GM19239 (cell line): ENCODE results near the gene KCNG2.

Source experiments
- DNase-seq: peaks from one replicate; pipeline ENCODE4 v3.0.0; 2011; ENCODE audit warnings: low spot score; ENCODE audit not compliant: insufficient read length
- FAIRE-seq: peaks from 2 replicates; lab custom pipeline; 2011; peaks lifted over from hg19 to GRCh38; lab: Jason Lieb, UNC

The KCNG2 gene

DNA sequence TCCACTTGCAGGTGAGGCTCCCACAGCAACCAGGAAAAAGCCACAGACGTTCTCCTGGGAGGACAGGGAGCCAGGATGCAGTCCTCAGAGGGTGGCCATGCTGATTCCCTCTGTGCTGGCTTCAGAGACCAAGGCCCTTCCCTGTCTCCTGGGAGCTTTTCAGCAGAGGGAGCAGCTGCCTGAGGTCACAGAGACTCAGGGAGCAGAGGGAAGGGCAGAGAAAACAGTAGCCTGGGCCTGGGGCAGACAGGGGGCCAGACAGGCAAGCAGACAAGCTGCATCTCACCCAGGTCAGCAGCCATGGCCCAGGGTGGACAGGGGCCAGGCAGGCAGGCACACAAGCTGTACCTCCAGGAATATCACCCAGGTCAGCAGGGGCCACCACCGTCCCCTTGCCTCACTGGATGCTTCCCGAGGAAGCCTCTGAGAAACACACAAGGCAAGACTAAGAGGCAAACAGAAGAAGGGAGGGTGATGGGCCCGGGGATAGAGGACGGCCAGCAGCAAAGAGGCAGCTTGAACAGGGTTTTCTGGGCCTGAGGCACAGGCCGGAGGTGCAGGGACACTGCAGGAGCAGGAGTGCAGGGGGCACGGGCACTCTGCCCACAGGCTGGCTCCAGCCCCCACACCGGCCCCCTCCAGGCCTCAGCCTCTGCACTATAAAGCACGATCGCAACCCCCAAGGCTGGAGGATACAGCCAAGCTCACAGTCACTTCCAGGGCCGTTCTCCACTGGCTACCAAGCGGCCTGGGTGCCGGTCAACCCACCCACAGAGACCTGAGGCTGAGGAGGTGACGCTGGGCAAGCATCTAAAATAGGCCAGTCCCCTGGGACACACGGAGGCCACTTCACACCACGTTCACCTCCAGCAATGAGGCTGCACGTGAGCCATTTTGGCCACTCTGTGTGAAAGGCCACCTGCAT, 147.6 kb downstream of the KCNG2 start:
- DNase-seq (no peak), FAIRE-seq (no peak)

DNA sequence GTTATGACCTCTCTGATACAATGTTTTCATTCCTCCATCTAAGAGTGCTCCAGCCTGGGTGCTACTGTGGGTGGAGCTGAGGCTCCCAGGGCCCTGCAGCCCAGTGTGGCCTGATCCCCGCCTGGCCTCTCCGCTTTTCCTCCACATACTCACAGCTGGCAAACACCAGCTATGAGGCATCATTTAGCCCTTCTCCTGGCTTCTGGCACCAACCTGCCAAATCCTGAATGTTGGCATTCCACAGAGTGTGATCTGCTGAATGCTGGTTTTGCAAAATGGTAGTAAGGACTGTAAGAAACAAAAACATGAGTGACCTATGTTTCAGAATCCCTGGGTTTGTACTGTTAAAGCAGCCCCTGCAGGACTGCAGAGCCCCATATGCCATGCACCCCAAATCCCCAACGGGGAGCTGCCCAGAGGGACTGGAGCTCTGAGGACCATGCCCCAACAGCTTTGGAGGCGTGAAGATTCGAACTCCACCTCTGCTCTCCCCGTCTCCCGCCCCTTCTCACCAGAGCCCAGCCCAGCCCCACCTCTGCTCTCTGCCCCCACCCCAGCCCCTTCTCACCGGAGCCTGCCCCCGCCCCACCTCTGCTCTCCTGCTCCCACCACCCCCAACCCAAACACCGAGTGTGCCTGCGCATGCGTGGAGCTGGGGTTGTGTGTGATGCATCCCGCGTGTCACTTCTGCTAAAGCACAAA, 149.5 kb downstream of the KCNG2 start:
- DNase-seq (no peak), FAIRE-seq (no peak)

DNA sequence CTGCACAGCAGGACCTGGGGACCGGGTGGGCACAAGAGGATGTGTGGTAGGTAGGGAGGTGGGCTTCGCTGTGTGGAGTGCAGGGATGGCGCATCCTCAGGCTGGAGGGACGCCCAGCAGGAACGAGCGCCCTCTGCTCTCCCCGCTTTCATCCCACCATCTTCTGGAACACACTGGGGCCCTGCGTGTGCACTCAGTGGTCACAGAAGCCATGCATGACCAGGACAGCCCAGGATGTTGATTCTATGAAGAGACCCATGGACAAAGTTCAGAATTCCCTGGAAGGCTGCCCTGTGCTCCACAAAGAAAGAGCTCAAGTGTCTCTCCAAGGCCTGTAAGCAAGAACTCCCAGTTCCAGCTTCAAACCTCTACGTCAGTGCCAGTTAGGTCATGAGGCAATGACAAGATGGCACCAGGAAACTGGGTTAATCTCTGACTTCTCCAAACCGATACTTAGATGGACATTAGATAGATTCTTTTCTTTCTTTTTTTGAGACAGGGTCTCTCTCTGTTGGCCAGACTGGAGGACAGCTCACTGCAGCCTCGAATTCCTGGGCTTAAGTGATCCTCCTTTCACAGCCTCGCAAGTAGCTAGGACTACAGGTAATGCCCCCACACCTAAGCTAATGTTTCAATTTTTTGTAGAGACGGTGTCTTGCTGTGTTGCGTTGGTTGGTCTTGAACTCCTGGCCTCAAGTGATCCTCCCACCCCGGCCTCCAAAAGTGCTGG, 150.3 kb downstream of the KCNG2 start:
- DNase-seq: no peak
- FAIRE-seq: no peak

DNA sequence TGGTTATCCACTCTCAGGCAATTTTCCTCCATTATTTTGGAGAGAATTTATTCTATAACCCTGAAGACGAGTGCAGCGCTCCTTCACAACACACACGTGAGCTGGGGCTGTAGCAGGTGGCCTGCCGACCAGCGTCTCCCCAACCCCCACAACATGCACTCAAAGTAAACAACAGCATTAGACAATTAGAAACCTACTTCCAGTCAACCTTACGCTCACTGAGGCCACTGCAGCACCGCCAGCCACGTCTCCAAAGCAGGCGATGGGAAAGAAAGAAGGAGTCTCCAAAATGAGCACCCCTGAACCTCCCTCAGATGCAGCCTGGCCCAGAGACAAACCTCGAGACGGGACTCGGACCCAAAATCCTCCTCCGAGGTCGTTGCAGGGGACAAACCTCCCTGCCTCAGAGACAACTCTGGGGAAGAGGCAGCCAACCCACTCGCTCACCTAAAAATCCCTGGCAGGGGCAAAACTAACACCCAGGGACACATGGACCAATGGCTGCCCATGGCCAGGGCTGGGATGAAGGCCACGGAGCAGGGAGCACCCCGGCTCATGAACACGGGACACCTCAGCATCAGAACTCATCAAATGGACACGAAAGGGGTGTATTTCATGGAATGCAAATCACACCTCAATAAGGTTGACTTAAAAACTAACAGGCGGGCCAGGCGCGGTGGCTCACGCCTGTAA, 151.1 kb downstream of the KCNG2 start:
- FAIRE-seq (no peak), DNase-seq (no peak)
